Neural progenitor cell (in vitro differentiated cells): ENCODE measurements around the gene SCN1A. TPM values are rescaled to one million over a fixed set of nuclear protein-coding genes. Genes with fewer than 3 reads are reported as not detected.
A peak's percentile ranks its signal among the peaks of the same experiment; 100 is the strongest.

Experiments used
- DNase-seq: peaks from one replicate; pipeline ENCODE4 v3.0.0-alpha.2; 2016; ENCODE audit warnings: low spot score
- H2AFZ ChIP-seq: fragments of 200-600 bp; sonication (generic); replicated peaks from 2 replicates; pipeline ENCODE4 v1.6.1; 2016; ENCODE audit warnings: antibody characterized with exemption
- H3F3A ChIP-seq: fragments of 200-600 bp; sonication (generic); 2 replicates; pipeline ENCODE4 v1.6.1; 2016; ENCODE audit warnings: antibody characterized with exemption, low read depth
- H3K27ac ChIP-seq: fragments of 200-600 bp; sonication (generic); 2 replicates; pipeline ENCODE4 v1.5.1; 2016; ENCODE audit warnings: mild to moderate bottlenecking
- H3K27me3 ChIP-seq: fragments of 200-600 bp; sonication (generic); 2 replicates; pipeline ENCODE4 v1.6.1; 2016; ENCODE audit warnings: mild to moderate bottlenecking, moderate library complexity
- H3K36me3 ChIP-seq: fragments of 200-600 bp; sonication (generic); 2 replicates; pipeline ENCODE4 v1.5.1; 2016
- H3K4me1 ChIP-seq: fragments of 200-600 bp; sonication (generic); 2 replicates; pipeline ENCODE4 v1.6.1; 2016; ENCODE audit warnings: mixed run types
- H3K4me2 ChIP-seq: fragments of 200-600 bp; sonication (generic); 2 replicates; pipeline ENCODE4 v1.6.1; 2016
- H3K4me3 ChIP-seq: fragments of 200-600 bp; sonication (generic); 2 replicates; pipeline ENCODE4 v1.5.1; 2016
- H3K79me2 ChIP-seq: fragments of 200-600 bp; sonication (generic); 2 replicates; pipeline ENCODE4 v1.6.1; 2016; ENCODE audit warnings: low read depth
- H3K9ac ChIP-seq: fragments of 200-600 bp; sonication (generic); 2 replicates; pipeline ENCODE4 v1.6.1; 2016
- H3K9me3 ChIP-seq: fragments of 200-600 bp; sonication (generic); 2 replicates; pipeline ENCODE4 v1.5.1; 2016; ENCODE audit warnings: low read depth
- H4K20me1 ChIP-seq: fragments of 200-600 bp; sonication (generic); 2 replicates; pipeline ENCODE4 v1.6.1; 2016; ENCODE audit warnings: low read depth
- H3K27ac Mint-ChIP-seq: 3 replicates; pipeline ENCODE4 v1.8.0; 2021; ENCODE audit warnings: mixed read lengths
- H3K27me3 Mint-ChIP-seq: 2 replicates; pipeline ENCODE4 v1.8.0; 2022; ENCODE audit warnings: low read depth, mild to moderate bottlenecking, inconsistent platforms, moderate library complexity, mixed read lengths; ENCODE audit not compliant: insufficient read depth
- H3K36me3 Mint-ChIP-seq: 3 replicates; pipeline ENCODE4 v1.8.0; 2021; ENCODE audit warnings: mixed read lengths
- H3K4me1 Mint-ChIP-seq: 3 replicates; pipeline ENCODE4 v1.8.0; 2021; ENCODE audit warnings: mixed read lengths
- H3K4me3 Mint-ChIP-seq: 3 replicates; pipeline ENCODE4 v1.8.0; 2021; ENCODE audit warnings: mild to moderate bottlenecking, moderate library complexity, mixed read lengths
- H3K9me3 Mint-ChIP-seq: 3 replicates; pipeline ENCODE4 v1.8.0; 2020; ENCODE audit warnings: mixed read lengths
- EZH2 ChIP-seq: fragments of 200-600 bp; sonication (generic); IDR thresholded peaks from 2 replicates; pipeline ENCODE4 v1.6.1; 2017; ENCODE audit warnings: antibody characterized with exemption, mild to moderate bottlenecking, moderate library complexity
- EZH2phosphoT487 ChIP-seq: fragments of 200-600 bp; sonication (generic); IDR thresholded peaks from 2 replicates; pipeline ENCODE4 v1.6.1; 2017; ENCODE audit warnings: antibody characterized with exemption
- total RNA-seq: library from RNA; depleted of rRNA; stranded (reverse); fragments of >200 nt; gene quantifications from 2 replicates; pipeline ENCODE4 v1.2.3, GENCODE V29; 2015; ENCODE audit warnings: low replicate concordance
- TF ChIP-seq, protein P1 (sequence below): fragments of 200-600 bp; sonication (generic); IDR thresholded peaks from 2 replicates; pipeline ENCODE4 v1.5.1; 2017; ENCODE audit warnings: antibody characterized with exemption, mild to moderate bottlenecking

SCN1A gene
- total RNA-seq, 1 donor from 2014 or later, result 2.7 TPM

- Histone ChIP-seq H3K79me2 (no peaks in the 10 kb centered on the region), H3K4me2 (no peak overlapping the region), H3F3A (peaks cover 14% of the 10 kb centered on the region), H3K9me3 (no peaks in the 10 kb centered on the region), H3K4me3 (no peak overlapping the region), H2AFZ (no peak overlapping the region), H3K4me1 (peaks cover 6% of the 10 kb centered on the region), H3K27me3 (peaks cover 9% of the 10 kb centered on the region), H3K9ac (no peak overlapping the region), H4K20me1 (no peaks in the 10 kb centered on the region), H3K27ac (no peak overlapping the region), H3K36me3 (no peaks in the 10 kb centered on the region)
- H3K27ac Mint-ChIP-seq, result no peak overlapping the region
- H3K4me3 Mint-ChIP-seq, result no peak overlapping the region
- peaks cover 1% of the 10 kb centered on the region for H3K36me3 Mint-ChIP-seq
- peaks cover 6% of the 10 kb centered on the region for H3K9me3 Mint-ChIP-seq
- TF ChIP-seq EZH2 (no peak), EZH2phosphoT487 (no peak)
- TF ChIP-seq, protein P1, sequence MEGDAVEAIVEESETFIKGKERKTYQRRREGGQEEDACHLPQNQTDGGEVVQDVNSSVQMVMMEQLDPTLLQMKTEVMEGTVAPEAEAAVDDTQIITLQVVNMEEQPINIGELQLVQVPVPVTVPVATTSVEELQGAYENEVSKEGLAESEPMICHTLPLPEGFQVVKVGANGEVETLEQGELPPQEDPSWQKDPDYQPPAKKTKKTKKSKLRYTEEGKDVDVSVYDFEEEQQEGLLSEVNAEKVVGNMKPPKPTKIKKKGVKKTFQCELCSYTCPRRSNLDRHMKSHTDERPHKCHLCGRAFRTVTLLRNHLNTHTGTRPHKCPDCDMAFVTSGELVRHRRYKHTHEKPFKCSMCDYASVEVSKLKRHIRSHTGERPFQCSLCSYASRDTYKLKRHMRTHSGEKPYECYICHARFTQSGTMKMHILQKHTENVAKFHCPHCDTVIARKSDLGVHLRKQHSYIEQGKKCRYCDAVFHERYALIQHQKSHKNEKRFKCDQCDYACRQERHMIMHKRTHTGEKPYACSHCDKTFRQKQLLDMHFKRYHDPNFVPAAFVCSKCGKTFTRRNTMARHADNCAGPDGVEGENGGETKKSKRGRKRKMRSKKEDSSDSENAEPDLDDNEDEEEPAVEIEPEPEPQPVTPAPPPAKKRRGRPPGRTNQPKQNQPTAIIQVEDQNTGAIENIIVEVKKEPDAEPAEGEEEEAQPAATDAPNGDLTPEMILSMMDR, result no peak
- peaks cover 11% of the 10 kb centered on the region for H3K4me1 Mint-ChIP-seq
- H3K27me3 Mint-ChIP-seq, result no peaks in the 10 kb centered on the region
- DNase-seq, result no peak
Observed at GRCh38 chr2:165958313-165958960, 169.4 kb downstream of the SCN1A start.

GRCh38 chr2:165957030-165957675 lies 170.7 kb downstream of the SCN1A start:
- Histone ChIP-seq H3K9ac (no peak overlapping the region), H3F3A (peaks cover 14% of the 10 kb centered on the region), H3K9me3 (no peaks in the 10 kb centered on the region), H3K4me2 (no peak overlapping the region), H2AFZ (no peak overlapping the region), H3K36me3 (no peaks in the 10 kb centered on the region), H3K79me2 (peaks cover 12% of the 10 kb centered on the region), H4K20me1 (no peaks in the 10 kb centered on the region), H3K4me1 (peaks cover 13% of the 10 kb centered on the region), H3K27ac (no peak overlapping the region), H3K4me3 (no peak overlapping the region), H3K27me3 (peaks cover 9% of the 10 kb centered on the region)
- TF ChIP-seq EZH2phosphoT487, result no peak
- no peak for TF ChIP-seq EZH2
- TF ChIP-seq, protein P1, result no peak
- Mint-ChIP-seq H3K27ac (no peak overlapping the region), H3K4me1 (peaks cover 11% of the 10 kb centered on the region), H3K36me3 (peaks cover 1% of the 10 kb centered on the region), H3K9me3 (peaks cover 6% of the 10 kb centered on the region), H3K4me3 (no peak overlapping the region), H3K27me3 (no peaks in the 10 kb centered on the region)
- no peak for DNase-seq

DNA sequence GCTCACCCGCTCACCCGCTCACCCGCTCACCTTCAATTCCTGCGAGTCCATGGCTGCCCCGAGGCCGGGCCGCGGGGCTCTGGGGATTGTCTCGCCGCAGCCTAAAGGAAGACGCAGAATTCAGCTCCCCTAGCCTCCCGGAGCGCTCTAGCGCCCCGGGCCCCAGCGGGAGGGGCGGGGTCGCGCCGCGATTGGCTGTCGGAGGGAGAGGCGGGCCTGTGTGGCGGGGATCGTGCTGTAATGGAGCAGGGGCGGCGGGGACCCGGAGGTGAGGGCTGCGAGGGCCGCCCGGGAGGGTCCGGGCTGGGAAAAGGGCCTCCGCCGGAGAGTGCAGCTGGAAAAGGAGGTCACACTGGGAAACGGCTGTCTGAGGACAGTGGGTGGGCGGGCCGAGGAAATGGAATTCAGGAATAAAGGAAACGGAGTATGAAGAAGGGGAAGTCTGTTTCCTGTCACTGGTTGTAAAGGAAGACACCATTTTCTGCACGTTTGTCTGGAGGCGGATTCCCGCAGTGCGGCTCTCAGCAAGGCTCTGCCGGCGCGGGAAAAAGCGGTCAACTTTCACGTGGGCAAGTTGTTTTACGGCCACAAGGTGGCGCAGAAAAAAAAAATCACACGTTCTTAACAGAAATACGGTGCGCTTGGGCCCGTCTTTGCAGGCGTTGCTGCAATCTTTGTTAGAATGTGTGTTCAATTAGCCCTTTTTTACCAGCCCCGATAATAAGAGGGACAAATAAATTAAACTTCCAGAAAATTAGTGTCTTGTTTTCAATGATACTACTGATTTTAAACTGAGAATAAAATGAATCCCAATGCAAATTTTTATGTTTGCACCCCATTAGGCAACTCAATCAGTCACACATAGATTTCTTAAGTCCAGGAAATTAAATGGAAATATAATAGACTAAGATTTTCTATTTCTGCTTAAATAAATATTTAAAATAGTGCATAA lies 173.9 kb downstream of the SCN1A start, which contains the start of gene TTC21B:
TTC21B (minus strand) TSS at position 122 of the 952 bp plus-strand sequence; CDS start at position 51, 71 bp downstream.
- Mint-ChIP-seq H3K4me1 (peaks cover 11% of the 10 kb centered on the region), H3K27ac (no peak within 1 kb of the TSS), H3K36me3 (peaks cover 2% of the 10 kb centered on the region), H3K27me3 (no peaks in the 10 kb centered on the region), H3K4me3 (peak within 1 kb of the TSS; percentile 69), H3K9me3 (peaks cover 4% of the 10 kb centered on the region)
- H4K20me1 ChIP-seq, result peaks cover 5% of the 10 kb centered on the region
- DNase-seq, result peak; percentile 96
- TF ChIP-seq, protein P1, result peak; percentile 87
- no peak for TF ChIP-seq EZH2
- H3K9ac ChIP-seq, result peak within 1 kb of the TSS; percentile 67
- H3K79me2 ChIP-seq, result peaks cover 40% of the 10 kb centered on the region
- H3K4me2 ChIP-seq, result peak within 1 kb of the TSS; percentile 79
- peaks cover 9% of the 10 kb centered on the region for H3K27me3 ChIP-seq
- H3K4me1 ChIP-seq, result peaks cover 20% of the 10 kb centered on the region
- H3K36me3 ChIP-seq, result no peaks in the 10 kb centered on the region
- peak within 1 kb of the TSS; percentile 14 for H2AFZ ChIP-seq
- peak within 1 kb of the TSS; percentile 81 for H3K4me3 ChIP-seq
- no peaks in the 10 kb centered on the region for H3K9me3 ChIP-seq
- H3K27ac ChIP-seq, result peak within 1 kb of the TSS; percentile 86
- peaks cover 14% of the 10 kb centered on the region for H3F3A ChIP-seq
